ENCODE measurements around the gene MAPRE2.
"Not testable (repeated sequence)": the region's sequence is repeated elsewhere in the genome, so short reads cannot be mapped to it uniquely, and the experiment has no call there.

The MAPRE2 gene

GRCh38 chr18:35099911-35100310 lies 58.7 kb downstream of the MAPRE2 start:
- no peak for DNase-seq (ENCODE audit: low spot score)
- TF ChIP-seq CTCF (IDR thresholded peaks at IDR 0.05; ENCODE audit: borderline replicate concordance, control extremely low read depth, extremely low read depth, insufficient read depth, missing control alignments), result no peak
- in situ Hi-C loops (cut with MboI; ENCODE audit: low sequenced_read_pairs, unreplicated experiment), result no loop called here

- DNase-seq (ENCODE audit: low spot score), result no peak
- in situ Hi-C loops (cut with MboI; ENCODE audit: low sequenced_read_pairs, unreplicated experiment), result no loop called here
- TF ChIP-seq CTCF (IDR thresholded peaks at IDR 0.05; ENCODE audit: borderline replicate concordance, control extremely low read depth, extremely low read depth, insufficient read depth, missing control alignments), result no peak
Measured at GRCh38 chr18:35104391-35105051, 63.3 kb downstream of the MAPRE2 start.

- no peak for TF ChIP-seq CTCF (IDR thresholded peaks at IDR 0.05; ENCODE audit: borderline replicate concordance, control extremely low read depth, extremely low read depth, insufficient read depth, missing control alignments)
- DNase-seq (ENCODE audit: low spot score), result no peak
- in situ Hi-C loops (cut with MboI; ENCODE audit: low sequenced_read_pairs, unreplicated experiment), result no loop called here
Measured at GRCh38 chr18:35106013-35106844, 65.0 kb downstream of the MAPRE2 start.

GRCh38 chr18:35106845-35107148 lies 65.6 kb downstream of the MAPRE2 start:
- in situ Hi-C loops (cut with MboI; ENCODE audit: low sequenced_read_pairs, unreplicated experiment), result no loop called here
- TF ChIP-seq CTCF (IDR thresholded peaks at IDR 0.05; ENCODE audit: borderline replicate concordance, control extremely low read depth, extremely low read depth, insufficient read depth, missing control alignments), result no peak
- no peak for DNase-seq (ENCODE audit: low spot score)

- TF ChIP-seq CTCF (IDR thresholded peaks at IDR 0.05; ENCODE audit: borderline replicate concordance, control extremely low read depth, extremely low read depth, insufficient read depth, missing control alignments), result no peak
- no peak for DNase-seq (ENCODE audit: low spot score)
- in situ Hi-C loops (cut with MboI; ENCODE audit: low sequenced_read_pairs, unreplicated experiment), result no loop called here
Measured at GRCh38 chr18:35107216-35107615, 66.0 kb downstream of the MAPRE2 start.

GRCh38 chr18:35108088-35108487 lies 66.9 kb downstream of the MAPRE2 start:
- in situ Hi-C loops (cut with MboI; ENCODE audit: low sequenced_read_pairs, unreplicated experiment); DNase-seq (ENCODE audit: low spot score): not testable (repeated sequence)

- no peak for DNase-seq (ENCODE audit: low spot score)
- in situ Hi-C loops (cut with MboI; ENCODE audit: low sequenced_read_pairs, unreplicated experiment), result no loop called here
- no peak for TF ChIP-seq CTCF (IDR thresholded peaks at IDR 0.05; ENCODE audit: borderline replicate concordance, control extremely low read depth, extremely low read depth, insufficient read depth, missing control alignments)
Measured at GRCh38 chr18:35110059-35110458, 68.8 kb downstream of the MAPRE2 start.
